ENCODE results near the gene TPRG1.

Gene TPRG1

GRCh38 chr3:189309400-189309975 lies 137.7 kb downstream of the TPRG1 start:
- H3K9me2 ChIP-seq (replicated peaks; ENCODE audit: insufficient read depth, low read length), result no peaks in the 10 kb centered on the region
- H2AFZ ChIP-seq (ENCODE audit: low read depth, low read length, severe bottlenecking), result no peak overlapping the region
- H3K36me3 ChIP-seq (ENCODE audit: low read length), result no peaks in the 10 kb centered on the region
- no peaks in the 10 kb centered on the region for H3K79me2 ChIP-seq (ENCODE audit: insufficient read depth, low read length)
- no peak overlapping the region for H3K27ac ChIP-seq (ENCODE audit: low read depth, low read length)
- no peaks in the 10 kb centered on the region for H4K20me1 ChIP-seq (ENCODE audit: low read depth, low read length)
- H3K9ac ChIP-seq (ENCODE audit: low read length), result no peak overlapping the region
- no peak overlapping the region for H3K4me3 ChIP-seq (ENCODE audit: insufficient read depth, low read length, poor library complexity, severe bottlenecking)
- no peaks in the 10 kb centered on the region for H3F3A ChIP-seq (ENCODE audit: insufficient read depth)
- H3K27me3 ChIP-seq (ENCODE audit: low read length), result no peaks in the 10 kb centered on the region
- TF ChIP-seq EZH2phosphoT487 (conservative IDR thresholded peaks at IDR 0.05; ENCODE audit: low read length), result no peak
- TF ChIP-seq, protein P1, sequence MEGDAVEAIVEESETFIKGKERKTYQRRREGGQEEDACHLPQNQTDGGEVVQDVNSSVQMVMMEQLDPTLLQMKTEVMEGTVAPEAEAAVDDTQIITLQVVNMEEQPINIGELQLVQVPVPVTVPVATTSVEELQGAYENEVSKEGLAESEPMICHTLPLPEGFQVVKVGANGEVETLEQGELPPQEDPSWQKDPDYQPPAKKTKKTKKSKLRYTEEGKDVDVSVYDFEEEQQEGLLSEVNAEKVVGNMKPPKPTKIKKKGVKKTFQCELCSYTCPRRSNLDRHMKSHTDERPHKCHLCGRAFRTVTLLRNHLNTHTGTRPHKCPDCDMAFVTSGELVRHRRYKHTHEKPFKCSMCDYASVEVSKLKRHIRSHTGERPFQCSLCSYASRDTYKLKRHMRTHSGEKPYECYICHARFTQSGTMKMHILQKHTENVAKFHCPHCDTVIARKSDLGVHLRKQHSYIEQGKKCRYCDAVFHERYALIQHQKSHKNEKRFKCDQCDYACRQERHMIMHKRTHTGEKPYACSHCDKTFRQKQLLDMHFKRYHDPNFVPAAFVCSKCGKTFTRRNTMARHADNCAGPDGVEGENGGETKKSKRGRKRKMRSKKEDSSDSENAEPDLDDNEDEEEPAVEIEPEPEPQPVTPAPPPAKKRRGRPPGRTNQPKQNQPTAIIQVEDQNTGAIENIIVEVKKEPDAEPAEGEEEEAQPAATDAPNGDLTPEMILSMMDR (IDR thresholded peaks at IDR 0.05; ENCODE audit: insufficient read depth, low read length, poor library complexity, severe bottlenecking), result no peak
- H3K9me3 ChIP-seq (ENCODE audit: insufficient read depth, low read length), result no peaks in the 10 kb centered on the region
- no peak overlapping the region for H3K4me2 ChIP-seq (ENCODE audit: low read depth, low read length, poor library complexity, severe bottlenecking)

DNA sequence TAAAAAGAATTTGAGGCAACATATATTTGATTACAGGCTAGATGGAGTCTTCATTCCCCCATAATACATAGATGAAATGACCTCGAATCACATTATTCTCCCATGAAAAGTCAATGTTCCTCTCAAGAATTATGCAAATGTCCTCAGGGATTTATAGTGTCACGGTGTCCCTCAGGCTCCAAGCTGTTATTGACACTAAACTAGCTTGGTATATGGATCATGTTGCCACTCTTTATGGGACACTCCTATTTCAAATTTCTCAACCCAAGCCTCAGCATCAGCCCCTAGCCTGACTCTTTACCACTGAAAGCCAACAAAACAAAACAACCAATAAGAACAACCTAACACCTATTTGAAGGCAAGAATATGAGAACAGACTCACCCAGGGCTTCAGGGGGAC lies 139.8 kb downstream of the TPRG1 start:
- no peaks in the 10 kb centered on the region for H4K20me1 ChIP-seq (ENCODE audit: low read depth, low read length)
- H3K27me3 ChIP-seq (ENCODE audit: low read length), result no peaks in the 10 kb centered on the region
- no peaks in the 10 kb centered on the region for H3K79me2 ChIP-seq (ENCODE audit: insufficient read depth, low read length)
- no peak overlapping the region for H3K27ac ChIP-seq (ENCODE audit: low read depth, low read length)
- no peak overlapping the region for H3K9ac ChIP-seq (ENCODE audit: low read length)
- TF ChIP-seq EZH2phosphoT487 (conservative IDR thresholded peaks at IDR 0.05; ENCODE audit: low read length), result no peak
- TF ChIP-seq, protein P1 (IDR thresholded peaks at IDR 0.05; ENCODE audit: insufficient read depth, low read length, poor library complexity, severe bottlenecking), result no peak
- no peaks in the 10 kb centered on the region for H3K9me2 ChIP-seq (replicated peaks; ENCODE audit: insufficient read depth, low read length)
- H2AFZ ChIP-seq (ENCODE audit: low read depth, low read length, severe bottlenecking), result no peak overlapping the region
- H3K4me3 ChIP-seq (ENCODE audit: insufficient read depth, low read length, poor library complexity, severe bottlenecking), result no peak overlapping the region
- no peaks in the 10 kb centered on the region for H3F3A ChIP-seq (ENCODE audit: insufficient read depth)
- no peak overlapping the region for H3K4me2 ChIP-seq (ENCODE audit: low read depth, low read length, poor library complexity, severe bottlenecking)
- no peaks in the 10 kb centered on the region for H3K36me3 ChIP-seq (ENCODE audit: low read length)
- no peaks in the 10 kb centered on the region for H3K9me3 ChIP-seq (ENCODE audit: insufficient read depth, low read length)

DNA sequence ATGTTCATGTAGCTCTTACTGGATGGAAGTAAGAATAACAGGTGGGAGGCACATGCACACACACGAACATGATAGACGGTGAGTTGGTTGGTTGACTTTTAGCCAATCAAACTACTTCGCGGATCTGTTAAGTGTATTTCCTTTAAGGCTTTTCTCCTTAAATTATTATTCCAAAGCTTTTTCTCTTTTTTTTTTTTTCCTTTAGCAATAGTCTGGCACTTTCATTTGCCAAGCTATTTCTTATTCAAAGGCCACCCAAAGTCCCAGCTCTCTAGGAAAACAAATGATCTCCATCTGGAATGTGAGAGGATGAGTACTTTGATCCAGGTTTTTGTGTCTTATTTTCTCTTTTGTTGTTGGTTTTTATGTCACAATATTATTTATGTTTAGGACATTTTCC lies 141.1 kb downstream of the TPRG1 start:
- Histone ChIP-seq H3K27ac (ENCODE audit: low read depth, low read length) (no peak overlapping the region), H4K20me1 (ENCODE audit: low read depth, low read length) (no peaks in the 10 kb centered on the region), H3K9me3 (ENCODE audit: insufficient read depth, low read length) (no peaks in the 10 kb centered on the region), H3K36me3 (ENCODE audit: low read length) (no peaks in the 10 kb centered on the region), H3K27me3 (ENCODE audit: low read length) (no peaks in the 10 kb centered on the region), H2AFZ (ENCODE audit: low read depth, low read length, severe bottlenecking) (no peak overlapping the region), H3K9me2 (replicated peaks; ENCODE audit: insufficient read depth, low read length) (no peaks in the 10 kb centered on the region), H3K4me3 (ENCODE audit: insufficient read depth, low read length, poor library complexity, severe bottlenecking) (no peak overlapping the region), H3K9ac (ENCODE audit: low read length) (no peak overlapping the region), H3K4me2 (ENCODE audit: low read depth, low read length, poor library complexity, severe bottlenecking) (no peak overlapping the region), H3K79me2 (ENCODE audit: insufficient read depth, low read length) (no peaks in the 10 kb centered on the region), H3F3A (ENCODE audit: insufficient read depth) (no peaks in the 10 kb centered on the region)
- TF ChIP-seq, protein P1 (IDR thresholded peaks at IDR 0.05; ENCODE audit: insufficient read depth, low read length, poor library complexity, severe bottlenecking), result no peak
- no peak for TF ChIP-seq EZH2phosphoT487 (conservative IDR thresholded peaks at IDR 0.05; ENCODE audit: low read length)

All from SU-DHL-6 (cell line).